WTC11 (cell line): Measurements from ENCODE around the gene HMCN1. TPM values are rescaled to one million over a fixed set of nuclear protein-coding genes. Genes with fewer than 3 reads are reported as not detected.

Experiments used
- ATAC-seq: fragments of 200-7000 bp; cut with Tn5 transposase; 2 replicates; pipeline ENCODE4 v1.10.0; 2021; ENCODE audit warnings: mild to moderate bottlenecking, moderate library complexity
- CTCF ChIA-PET: fragments of 300-600 bp; sonication (Branson Sonifier 250); formaldehyde crosslinking; loops from one replicate; lab custom pipeline; 2021; ENCODE audit warnings: antibody characterized with exemption; lab: Charles Lee
- POLR2A ChIA-PET: fragments of 350-600 bp; sonication (Branson Sonifier 250); formaldehyde crosslinking; loops from one replicate; lab custom pipeline; 2021; ENCODE audit warnings: antibody characterized with exemption; lab: Charles Lee
- DNase-seq: peaks from one replicate; pipeline ENCODE4 v3.0.0; 2021; ENCODE audit warnings: low spot score
- H3K27ac Mint-ChIP-seq: 2 replicates; pipeline ENCODE4 v1.8.0; 2021; ENCODE audit warnings: mixed read lengths
- H3K27me3 Mint-ChIP-seq: 2 replicates; pipeline ENCODE4 v1.8.0; 2021; ENCODE audit warnings: low read depth, mild to moderate bottlenecking, moderate library complexity, mixed read lengths
- H3K36me3 Mint-ChIP-seq: 2 replicates; pipeline ENCODE4 v1.8.0; 2021; ENCODE audit warnings: mixed read lengths
- H3K4me1 Mint-ChIP-seq: 2 replicates; pipeline ENCODE4 v1.8.0; 2022; ENCODE audit warnings: mixed read lengths
- H3K4me3 Mint-ChIP-seq: 2 replicates; pipeline ENCODE4 v1.8.0; 2021; ENCODE audit warnings: mild to moderate bottlenecking, moderate library complexity, mixed read lengths
- H3K9me3 Mint-ChIP-seq: 2 replicates; pipeline ENCODE4 v1.8.0; 2021; ENCODE audit warnings: mixed read lengths
- EMX1 ChIP-seq: fragments of 250-450 bp; sonication (Bioruptor Pico); IDR thresholded peaks from 2 replicates; pipeline ENCODE4 v1.8.0; 2021; ENCODE audit warnings: mild to moderate bottlenecking
- GRHL2 ChIP-seq: fragments of 250-450 bp; sonication (Bioruptor Pico); IDR thresholded peaks from 2 replicates; pipeline ENCODE4 v1.8.0; 2022; ENCODE audit warnings: mild to moderate bottlenecking, moderate library complexity; ENCODE audit not compliant: insufficient replicate concordance, severe bottlenecking
- IRF2 ChIP-seq: sonication (generic); formaldehyde crosslinking; IDR thresholded peaks from 2 replicates; pipeline ENCODE4 v1.8.0; 2022; ENCODE audit warnings: low read depth, missing genetic modification reagents, borderline replicate concordance
- NFYB ChIP-seq: sonication (generic); formaldehyde crosslinking; conservative IDR thresholded peaks from 2 replicates; pipeline ENCODE4 v1.8.0; 2022; ENCODE audit warnings: low read depth, missing genetic modification reagents
- SMAD4 ChIP-seq: sonication (generic); formaldehyde crosslinking; IDR thresholded peaks from 2 replicates; pipeline ENCODE4 v1.8.0; 2022; ENCODE audit warnings: mild to moderate bottlenecking, missing genetic modification reagents
- SOX15 ChIP-seq: fragments of 250-450 bp; sonication (Bioruptor Pico); IDR thresholded peaks from 2 replicates; pipeline ENCODE4 v1.9.0; 2021; ENCODE audit warnings: mild to moderate bottlenecking
- SP1 ChIP-seq: sonication (generic); formaldehyde crosslinking; conservative IDR thresholded peaks from 2 replicates; pipeline ENCODE4 v1.8.1; 2022; ENCODE audit warnings: missing genetic modification reagents
- TP53 ChIP-seq: sonication (generic); formaldehyde crosslinking; IDR thresholded peaks from 2 replicates; pipeline ENCODE4 v1.8.1; 2023; ENCODE audit warnings: mild to moderate bottlenecking, missing genetic modification reagents
- ZNF138 ChIP-seq: sonication (generic); formaldehyde crosslinking; conservative IDR thresholded peaks from 2 replicates; pipeline ENCODE4 v1.8.1; 2022; ENCODE audit warnings: mild to moderate bottlenecking, moderate library complexity, missing genetic modification reagents
- ZNF219 ChIP-seq: sonication (generic); formaldehyde crosslinking; IDR thresholded peaks from 2 replicates; pipeline ENCODE4 v1.8.0; 2023; ENCODE audit warnings: missing genetic modification reagents, mild to moderate bottlenecking, borderline replicate concordance
- ZNF263 ChIP-seq: sonication (generic); formaldehyde crosslinking; IDR thresholded peaks from 2 replicates; pipeline ENCODE4 v1.8.1; 2022; ENCODE audit warnings: low read depth, mild to moderate bottlenecking, moderate library complexity, missing genetic modification reagents
- ZNF396 ChIP-seq: fragments of 250-450 bp; sonication (Bioruptor Pico); IDR thresholded peaks from 2 replicates; pipeline ENCODE4 v1.8.0; 2021; ENCODE audit warnings: mild to moderate bottlenecking, moderate library complexity, borderline replicate concordance
- ZNF416 ChIP-seq: fragments of 250-450 bp; sonication (Bioruptor Pico); IDR thresholded peaks from 2 replicates; pipeline ENCODE4 v1.9.0; 2021; ENCODE audit warnings: mild to moderate bottlenecking, inconsistent platforms
- total RNA-seq: library from RNA; stranded (reverse); gene quantifications from 3 replicates; pipeline ENCODE4 v1.2.3, GENCODE V29; 2021
- TF ChIP-seq, protein P1 (sequence below): sonication (generic); formaldehyde crosslinking; IDR thresholded peaks from 2 replicates; pipeline ENCODE4 v1.8.1; 2022; ENCODE audit warnings: low read depth, missing genetic modification reagents, borderline replicate concordance
- TF ChIP-seq, protein P2 (sequence below): sonication (generic); formaldehyde crosslinking; IDR thresholded peaks from 2 replicates; pipeline ENCODE4 v1.8.0; 2023; ENCODE audit warnings: missing genetic modification reagents, mild to moderate bottlenecking, borderline replicate concordance
- TF ChIP-seq, protein P3 (sequence below): sonication (generic); formaldehyde crosslinking; IDR thresholded peaks from 2 replicates; pipeline ENCODE4 v1.8.1; 2023; ENCODE audit warnings: mild to moderate bottlenecking, missing genetic modification reagents, borderline replicate concordance

HMCN1 gene
- total RNA-seq, 1 experiment from 2014 or later: 5.6 TPM

- TF ChIP-seq ZNF396 (CRISPR knock-in tag): no peak
- no peak for TF ChIP-seq SOX15 (CRISPR knock-in tag)
- TF ChIP-seq ZNF416 (CRISPR knock-in tag): no peak
- no peak for TF ChIP-seq NFYB
- TF ChIP-seq ZNF138 (CRISPR knock-in tag): no peak
- no peak for TF ChIP-seq ZNF219 (CRISPR knock-in tag)
- TF ChIP-seq, protein P1, sequence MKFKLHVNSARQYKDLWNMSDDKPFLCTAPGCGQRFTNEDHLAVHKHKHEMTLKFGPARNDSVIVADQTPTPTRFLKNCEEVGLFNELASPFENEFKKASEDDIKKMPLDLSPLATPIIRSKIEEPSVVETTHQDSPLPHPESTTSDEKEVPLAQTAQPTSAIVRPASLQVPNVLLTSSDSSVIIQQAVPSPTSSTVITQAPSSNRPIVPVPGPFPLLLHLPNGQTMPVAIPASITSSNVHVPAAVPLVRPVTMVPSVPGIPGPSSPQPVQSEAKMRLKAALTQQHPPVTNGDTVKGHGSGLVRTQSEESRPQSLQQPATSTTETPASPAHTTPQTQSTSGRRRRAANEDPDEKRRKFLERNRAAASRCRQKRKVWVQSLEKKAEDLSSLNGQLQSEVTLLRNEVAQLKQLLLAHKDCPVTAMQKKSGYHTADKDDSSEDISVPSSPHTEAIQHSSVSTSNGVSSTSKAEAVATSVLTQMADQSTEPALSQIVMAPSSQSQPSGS (CRISPR knock-in tag): no peak
- TF ChIP-seq TP53 (CRISPR knock-in tag): no peak
Measured at GRCh38 chr1:186046437-186047211, 312.4 kb downstream of the HMCN1 start (continued).

DNA sequence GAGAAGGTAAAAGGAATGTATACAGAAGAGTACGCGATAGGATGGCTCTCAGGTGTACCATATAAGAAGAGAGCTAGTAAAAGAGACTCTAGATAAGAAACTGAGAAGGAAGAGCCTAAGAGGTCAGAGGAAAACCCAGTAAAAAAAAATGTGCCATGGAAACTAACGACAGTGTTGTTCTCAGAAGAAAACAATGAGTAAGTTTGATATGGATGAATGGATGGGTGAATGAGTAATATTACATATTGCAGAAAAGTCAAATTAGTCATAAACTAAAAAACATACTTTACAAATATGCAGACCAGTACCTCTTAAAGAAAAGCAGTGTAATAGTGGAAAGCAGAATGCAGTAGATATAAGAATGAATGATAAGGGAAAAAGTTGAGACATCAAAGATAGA lies 316.2 kb downstream of the HMCN1 start:
- peaks cover 2% of the 10 kb centered on the region; the same call in 1 of the 2 replicates for H3K4me1 Mint-ChIP-seq
- no peaks in the 10 kb centered on the region for H3K36me3 Mint-ChIP-seq
- H3K4me3 Mint-ChIP-seq: no peak overlapping the region
- no peak for TF ChIP-seq ZNF263
- no peak for TF ChIP-seq EMX1 (CRISPR knock-in tag)
- TF ChIP-seq SP1: no peak
- TF ChIP-seq, protein P2, sequence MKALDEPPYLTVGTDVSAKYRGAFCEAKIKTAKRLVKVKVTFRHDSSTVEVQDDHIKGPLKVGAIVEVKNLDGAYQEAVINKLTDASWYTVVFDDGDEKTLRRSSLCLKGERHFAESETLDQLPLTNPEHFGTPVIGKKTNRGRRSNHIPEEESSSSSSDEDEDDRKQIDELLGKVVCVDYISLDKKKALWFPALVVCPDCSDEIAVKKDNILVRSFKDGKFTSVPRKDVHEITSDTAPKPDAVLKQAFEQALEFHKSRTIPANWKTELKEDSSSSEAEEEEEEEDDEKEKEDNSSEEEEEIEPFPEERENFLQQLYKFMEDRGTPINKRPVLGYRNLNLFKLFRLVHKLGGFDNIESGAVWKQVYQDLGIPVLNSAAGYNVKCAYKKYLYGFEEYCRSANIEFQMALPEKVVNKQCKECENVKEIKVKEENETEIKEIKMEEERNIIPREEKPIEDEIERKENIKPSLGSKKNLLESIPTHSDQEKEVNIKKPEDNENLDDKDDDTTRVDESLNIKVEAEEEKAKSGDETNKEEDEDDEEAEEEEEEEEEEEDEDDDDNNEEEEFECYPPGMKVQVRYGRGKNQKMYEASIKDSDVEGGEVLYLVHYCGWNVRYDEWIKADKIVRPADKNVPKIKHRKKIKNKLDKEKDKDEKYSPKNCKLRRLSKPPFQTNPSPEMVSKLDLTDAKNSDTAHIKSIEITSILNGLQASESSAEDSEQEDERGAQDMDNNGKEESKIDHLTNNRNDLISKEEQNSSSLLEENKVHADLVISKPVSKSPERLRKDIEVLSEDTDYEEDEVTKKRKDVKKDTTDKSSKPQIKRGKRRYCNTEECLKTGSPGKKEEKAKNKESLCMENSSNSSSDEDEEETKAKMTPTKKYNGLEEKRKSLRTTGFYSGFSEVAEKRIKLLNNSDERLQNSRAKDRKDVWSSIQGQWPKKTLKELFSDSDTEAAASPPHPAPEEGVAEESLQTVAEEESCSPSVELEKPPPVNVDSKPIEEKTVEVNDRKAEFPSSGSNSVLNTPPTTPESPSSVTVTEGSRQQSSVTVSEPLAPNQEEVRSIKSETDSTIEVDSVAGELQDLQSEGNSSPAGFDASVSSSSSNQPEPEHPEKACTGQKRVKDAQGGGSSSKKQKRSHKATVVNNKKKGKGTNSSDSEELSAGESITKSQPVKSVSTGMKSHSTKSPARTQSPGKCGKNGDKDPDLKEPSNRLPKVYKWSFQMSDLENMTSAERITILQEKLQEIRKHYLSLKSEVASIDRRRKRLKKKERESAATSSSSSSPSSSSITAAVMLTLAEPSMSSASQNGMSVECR (CRISPR knock-in tag): no peak
- TF ChIP-seq, protein P3, sequence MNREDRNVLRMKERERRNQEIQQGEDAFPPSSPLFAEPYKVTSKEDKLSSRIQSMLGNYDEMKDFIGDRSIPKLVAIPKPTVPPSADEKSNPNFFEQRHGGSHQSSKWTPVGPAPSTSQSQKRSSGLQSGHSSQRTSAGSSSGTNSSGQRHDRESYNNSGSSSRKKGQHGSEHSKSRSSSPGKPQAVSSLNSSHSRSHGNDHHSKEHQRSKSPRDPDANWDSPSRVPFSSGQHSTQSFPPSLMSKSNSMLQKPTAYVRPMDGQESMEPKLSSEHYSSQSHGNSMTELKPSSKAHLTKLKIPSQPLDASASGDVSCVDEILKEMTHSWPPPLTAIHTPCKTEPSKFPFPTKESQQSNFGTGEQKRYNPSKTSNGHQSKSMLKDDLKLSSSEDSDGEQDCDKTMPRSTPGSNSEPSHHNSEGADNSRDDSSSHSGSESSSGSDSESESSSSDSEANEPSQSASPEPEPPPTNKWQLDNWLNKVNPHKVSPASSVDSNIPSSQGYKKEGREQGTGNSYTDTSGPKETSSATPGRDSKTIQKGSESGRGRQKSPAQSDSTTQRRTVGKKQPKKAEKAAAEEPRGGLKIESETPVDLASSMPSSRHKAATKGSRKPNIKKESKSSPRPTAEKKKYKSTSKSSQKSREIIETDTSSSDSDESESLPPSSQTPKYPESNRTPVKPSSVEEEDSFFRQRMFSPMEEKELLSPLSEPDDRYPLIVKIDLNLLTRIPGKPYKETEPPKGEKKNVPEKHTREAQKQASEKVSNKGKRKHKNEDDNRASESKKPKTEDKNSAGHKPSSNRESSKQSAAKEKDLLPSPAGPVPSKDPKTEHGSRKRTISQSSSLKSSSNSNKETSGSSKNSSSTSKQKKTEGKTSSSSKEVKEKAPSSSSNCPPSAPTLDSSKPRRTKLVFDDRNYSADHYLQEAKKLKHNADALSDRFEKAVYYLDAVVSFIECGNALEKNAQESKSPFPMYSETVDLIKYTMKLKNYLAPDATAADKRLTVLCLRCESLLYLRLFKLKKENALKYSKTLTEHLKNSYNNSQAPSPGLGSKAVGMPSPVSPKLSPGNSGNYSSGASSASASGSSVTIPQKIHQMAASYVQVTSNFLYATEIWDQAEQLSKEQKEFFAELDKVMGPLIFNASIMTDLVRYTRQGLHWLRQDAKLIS (CRISPR knock-in tag): no peak
- TF ChIP-seq IRF2 (CRISPR knock-in tag): no peak
- TF ChIP-seq GRHL2: no peak
- TF ChIP-seq SMAD4 (CRISPR knock-in tag): no peak
- TF ChIP-seq, all 79 proteins: peak for 0
- no peak for DNase-seq
- Mint-ChIP-seq H3K9me3 (no peaks in the 10 kb centered on the region), H3K27ac (no peak overlapping the region), H3K27me3 (no peaks in the 10 kb centered on the region)
- ChIA-PET CTCF (no interaction called here), POLR2A (no interaction called here)
- ATAC-seq: no peak
